HG03060 (cell line): Measurements from ENCODE around the gene DCAF10.
"Not testable (repeated sequence)": the region's sequence is repeated elsewhere in the genome, so short reads cannot be mapped to it uniquely, and the experiment has no call there.

ENCODE experiments used
- ATAC-seq: cut with Tn5 transposase; IDR thresholded peaks from one replicate; pipeline ENCODE4 v1.9.1; 2021; ENCODE audit warnings: low read depth, moderate number of reproducible peaks; ENCODE audit not compliant: unreplicated experiment

Gene DCAF10

GRCh38 chr9:37856551-37856950 is 56.0 kb downstream of the DCAF10 start:
- ATAC-seq: no peak

- no peak for ATAC-seq
Measured at GRCh38 chr9:37859043-37859442, 58.4 kb downstream of the DCAF10 start.

- ATAC-seq: no peak
Measured at GRCh38 chr9:37862530-37862929, 61.9 kb downstream of the DCAF10 start.

- ATAC-seq: no peak
Measured at GRCh38 chr9:37870081-37870798, 69.6 kb downstream of the DCAF10 start.

- ATAC-seq: no peak
Measured at GRCh38 chr9:37870799-37871176, 70.2 kb downstream of the DCAF10 start.

- no peak for ATAC-seq
Measured at GRCh38 chr9:37873955-37874354, 73.4 kb downstream of the DCAF10 start.

GRCh38 chr9:37876376-37876775 is 75.8 kb downstream of the DCAF10 start:
- no peak for ATAC-seq

- no peak for ATAC-seq
Measured at GRCh38 chr9:37880916-37881479, 80.4 kb downstream of the DCAF10 start.

- not testable (repeated sequence) for ATAC-seq
Measured at GRCh38 chr9:37887977-37888583, 87.5 kb downstream of the DCAF10 start.

- no peak for ATAC-seq
Measured at GRCh38 chr9:37889536-37889935, 88.9 kb downstream of the DCAF10 start.

GRCh38 chr9:37891042-37891441 is 90.4 kb downstream of the DCAF10 start:
- ATAC-seq: not testable (repeated sequence)

GRCh38 chr9:37892063-37892462 is 91.5 kb downstream of the DCAF10 start:
- no peak for ATAC-seq

GRCh38 chr9:37897665-37898064 is 97.1 kb downstream of the DCAF10 start:
- ATAC-seq: no peak

GRCh38 chr9:37899041-37899440 is 98.4 kb downstream of the DCAF10 start:
- no peak for ATAC-seq

- no peak for ATAC-seq
Measured at GRCh38 chr9:37902131-37902530, 101.5 kb downstream of the DCAF10 start.

GRCh38 chr9:37902796-37903646 is 102.4 kb downstream of the DCAF10 start:
- peak; percentile 7 for ATAC-seq

GRCh38 chr9:37903647-37904444 is 103.2 kb downstream of the DCAF10 start, which contains the start of gene SLC25A51:
SLC25A51 (minus strand) TSS chr9:37904127; CDS start chr9:37888550, 15,577 bp downstream.
- peak; percentile 54 for ATAC-seq

GRCh38 chr9:37904445-37905130 is 104.0 kb downstream of the DCAF10 start:
- no peak for ATAC-seq

- no peak for ATAC-seq
Measured at GRCh38 chr9:37905131-37905505, 104.5 kb downstream of the DCAF10 start.

GRCh38 chr9:37905776-37906175 is 105.2 kb downstream of the DCAF10 start:
- no peak for ATAC-seq
